HCT116 (cell line): ENCODE measurements around the gene NPIPB9.

ENCODE experiments used
- CTCF ChIP-seq, 3 experiments: fragments of 200-600 bp in 1 of 3; sonication (generic) in 1 of 3; IDR thresholded peaks in 2 of 3; conservative IDR thresholded peaks in 1 of 3; 2 replicates each; pipeline ENCODE4 v1.5.1; 2012 to 2017; ENCODE audit warnings: low read depth in 2 of 3, low read length in 2 of 3, antibody characterized with exemption in 1 of 3, borderline replicate concordance in 1 of 3, control low read depth in 1 of 3, mild to moderate bottlenecking in 1 of 3, mixed read lengths in 1 of 3, mixed run types in 1 of 3, moderate library complexity in 1 of 3; ENCODE audit not compliant: insufficient read depth in 1 of 3
- ELF1 ChIP-seq: IDR thresholded peaks from 2 replicates; pipeline ENCODE4 v1.6.1; 2012; ENCODE audit warnings: low read depth, borderline replicate concordance
- EZH2 ChIP-seq: fragments of 200-600 bp; sonication (generic); IDR thresholded peaks from 2 replicates; pipeline ENCODE4 v1.6.1; 2017; ENCODE audit warnings: antibody characterized with exemption, mixed run types
- MAX ChIP-seq: IDR thresholded peaks from 2 replicates; pipeline ENCODE4 v1.6.1; 2012
- SIN3A ChIP-seq: IDR thresholded peaks from 2 replicates; pipeline ENCODE4 v1.6.1; 2012; ENCODE audit warnings: low read depth
- ZBTB33 ChIP-seq: IDR thresholded peaks from 2 replicates; pipeline ENCODE4 v1.6.1; 2011; ENCODE audit warnings: mild to moderate bottlenecking, low read length, moderate library complexity; ENCODE audit not compliant: insufficient replicate concordance; ENCODE audit errors: extremely low read depth
- ZNF274 ChIP-seq: fragments of 200-500 bp; sonication (Bioruptor generic); IDR thresholded peaks from 2 replicates; pipeline ENCODE4 v1.6.1; 2014; ENCODE audit warnings: mild to moderate bottlenecking, low read depth, low read length, inconsistent platforms
- TF ChIP-seq, protein P1 (sequence below): IDR thresholded peaks from 2 replicates; pipeline ENCODE4 v1.6.1; 2012; ENCODE audit warnings: low read depth

DNA sequence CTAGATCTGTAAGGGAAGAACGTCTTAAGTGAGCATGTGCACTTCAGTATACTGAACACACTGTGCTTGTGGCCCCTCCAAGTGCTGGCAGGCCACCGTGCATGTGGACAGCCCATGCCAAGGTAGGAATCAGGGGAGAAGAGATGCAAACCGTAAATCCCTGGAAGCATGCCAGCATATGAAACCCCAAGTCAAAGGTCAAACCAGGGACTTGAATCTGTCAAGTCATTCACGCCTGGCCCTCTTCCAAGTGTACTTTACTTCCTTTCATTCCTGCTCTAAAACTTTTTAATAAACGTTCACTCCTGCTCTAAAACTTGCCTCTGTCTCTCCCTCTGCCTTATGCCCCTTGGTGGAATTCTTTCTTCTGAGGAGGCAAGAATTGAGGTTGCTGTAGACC, 68.4 kb downstream of the NPIPB9 start:
- no peak for TF ChIP-seq CTCF (IDR thresholded peaks at IDR 0.05 in 2 of 3, conservative IDR thresholded peaks at IDR 0.05 in 1 of 3; ENCODE audit: borderline replicate concordance in 1 of 3, insufficient read depth in 1 of 3, low read depth in 2 of 3, low read length in 2 of 3)
- TF ChIP-seq MAX: no peak
- no peak for TF ChIP-seq EZH2
- no peak for TF ChIP-seq ZBTB33
- no peak for TF ChIP-seq ZNF274
- TF ChIP-seq ELF1: no peak
- TF ChIP-seq, protein P1, sequence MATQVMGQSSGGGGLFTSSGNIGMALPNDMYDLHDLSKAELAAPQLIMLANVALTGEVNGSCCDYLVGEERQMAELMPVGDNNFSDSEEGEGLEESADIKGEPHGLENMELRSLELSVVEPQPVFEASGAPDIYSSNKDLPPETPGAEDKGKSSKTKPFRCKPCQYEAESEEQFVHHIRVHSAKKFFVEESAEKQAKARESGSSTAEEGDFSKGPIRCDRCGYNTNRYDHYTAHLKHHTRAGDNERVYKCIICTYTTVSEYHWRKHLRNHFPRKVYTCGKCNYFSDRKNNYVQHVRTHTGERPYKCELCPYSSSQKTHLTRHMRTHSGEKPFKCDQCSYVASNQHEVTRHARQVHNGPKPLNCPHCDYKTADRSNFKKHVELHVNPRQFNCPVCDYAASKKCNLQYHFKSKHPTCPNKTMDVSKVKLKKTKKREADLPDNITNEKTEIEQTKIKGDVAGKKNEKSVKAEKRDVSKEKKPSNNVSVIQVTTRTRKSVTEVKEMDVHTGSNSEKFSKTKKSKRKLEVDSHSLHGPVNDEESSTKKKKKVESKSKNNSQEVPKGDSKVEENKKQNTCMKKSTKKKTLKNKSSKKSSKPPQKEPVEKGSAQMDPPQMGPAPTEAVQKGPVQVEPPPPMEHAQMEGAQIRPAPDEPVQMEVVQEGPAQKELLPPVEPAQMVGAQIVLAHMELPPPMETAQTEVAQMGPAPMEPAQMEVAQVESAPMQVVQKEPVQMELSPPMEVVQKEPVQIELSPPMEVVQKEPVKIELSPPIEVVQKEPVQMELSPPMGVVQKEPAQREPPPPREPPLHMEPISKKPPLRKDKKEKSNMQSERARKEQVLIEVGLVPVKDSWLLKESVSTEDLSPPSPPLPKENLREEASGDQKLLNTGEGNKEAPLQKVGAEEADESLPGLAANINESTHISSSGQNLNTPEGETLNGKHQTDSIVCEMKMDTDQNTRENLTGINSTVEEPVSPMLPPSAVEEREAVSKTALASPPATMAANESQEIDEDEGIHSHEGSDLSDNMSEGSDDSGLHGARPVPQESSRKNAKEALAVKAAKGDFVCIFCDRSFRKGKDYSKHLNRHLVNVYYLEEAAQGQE: no peak
- TF ChIP-seq SIN3A: no peak
